GM23338 (cell line): ENCODE measurements around the gene HIVEP1. TPM values are rescaled to one million over a fixed set of nuclear protein-coding genes. Genes with fewer than 3 reads are reported as not detected.

Source experiments
- ATAC-seq: fragments of 200-7000 bp; cut with Tn5 transposase; 3 replicates; pipeline ENCODE4 v1.9.1; 2020
- DNase-seq: peaks from one replicate; pipeline ENCODE4 v3.0.0-alpha.2; 2015; ENCODE audit warnings: low spot score
- H2AFZ ChIP-seq: fragments of 200-600 bp; sonication (generic); 2 replicates; pipeline ENCODE4 v1.8.0; 2016; ENCODE audit warnings: antibody characterized with exemption, mild to moderate bottlenecking, moderate library complexity
- H3F3A ChIP-seq: fragments of 200-600 bp; sonication (generic); replicated peaks from 2 replicates; pipeline ENCODE4 v1.8.0; 2017; ENCODE audit warnings: antibody characterized with exemption, mixed run types, low read depth
- H3K27ac ChIP-seq: fragments of 200-600 bp; sonication (generic); 2 replicates; pipeline ENCODE4 v1.6.1; 2016; ENCODE audit warnings: low read depth
- H3K27me3 ChIP-seq: fragments of 200-600 bp; sonication (generic); 2 replicates; pipeline ENCODE4 v1.8.0; 2016; ENCODE audit warnings: mild to moderate bottlenecking, mixed run types, moderate library complexity; ENCODE audit not compliant: insufficient read depth
- H3K36me3 ChIP-seq: fragments of 200-600 bp; sonication (generic); 2 replicates; pipeline ENCODE4 v1.8.0; 2016; ENCODE audit warnings: mild to moderate bottlenecking; ENCODE audit not compliant: insufficient read depth
- H3K4me1 ChIP-seq: fragments of 200-600 bp; sonication (generic); 2 replicates; pipeline ENCODE4 v1.8.0; 2016; ENCODE audit warnings: mild to moderate bottlenecking, moderate library complexity; ENCODE audit not compliant: insufficient read depth
- H3K4me2 ChIP-seq: fragments of 200-600 bp; sonication (generic); 2 replicates; pipeline ENCODE4 v1.7.1; 2017; ENCODE audit warnings: mixed run types
- H3K4me3 ChIP-seq: fragments of 200-600 bp; sonication (generic); 2 replicates; pipeline ENCODE4 v1.6.1; 2016; ENCODE audit warnings: mixed run types
- H3K79me2 ChIP-seq: fragments of 200-600 bp; sonication (generic); replicated peaks from 2 replicates; pipeline ENCODE4 v1.8.0; 2017; ENCODE audit warnings: mild to moderate bottlenecking; ENCODE audit not compliant: insufficient read depth
- H3K9me2 ChIP-seq: fragments of 200-600 bp; sonication (generic); 2 replicates; pipeline ENCODE4 v1.8.0; 2017; ENCODE audit not compliant: insufficient read depth
- H4K20me1 ChIP-seq: fragments of 200-600 bp; sonication (generic); replicated peaks from 2 replicates; pipeline ENCODE4 v1.8.0; 2017; ENCODE audit warnings: mild to moderate bottlenecking; ENCODE audit not compliant: insufficient read depth
- H3K27ac Mint-ChIP-seq: 2 replicates; pipeline ENCODE4 v1.8.0; 2020; ENCODE audit warnings: inconsistent platforms, mild to moderate bottlenecking, moderate library complexity, mixed read lengths
- H3K27me3 Mint-ChIP-seq: 3 replicates; pipeline ENCODE4 v1.8.0; 2022; ENCODE audit warnings: low read depth, mild to moderate bottlenecking, moderate library complexity, mixed read lengths, inconsistent platforms; ENCODE audit not compliant: insufficient read depth, poor library complexity
- H3K36me3 Mint-ChIP-seq: 3 replicates; pipeline ENCODE4 v1.8.0; 2021; ENCODE audit warnings: low read depth, mild to moderate bottlenecking, inconsistent platforms, moderate library complexity, mixed read lengths
- H3K4me1 Mint-ChIP-seq: 3 replicates; pipeline ENCODE4 v1.8.0; 2020; ENCODE audit warnings: mild to moderate bottlenecking, inconsistent platforms, mixed read lengths
- H3K4me3 Mint-ChIP-seq: 3 replicates; pipeline ENCODE4 v1.8.0; 2021; ENCODE audit warnings: moderate library complexity, mild to moderate bottlenecking, inconsistent platforms, mixed read lengths
- H3K9me3 Mint-ChIP-seq: 3 replicates; pipeline ENCODE4 v1.8.0; 2020; ENCODE audit warnings: moderate library complexity, mild to moderate bottlenecking, inconsistent platforms, mixed read lengths
- CTCF ChIP-seq, 2 experiments: fragments of 200-600 bp in 1 of 2; sonication (generic) in 1 of 2; conservative IDR thresholded peaks; 2 replicates each; pipeline versions ENCODE4 v1.5.1 to v1.6.1; 2016 to 2017; ENCODE audit warnings: antibody characterized with exemption in 2 of 2, low read depth in 2 of 2, mild to moderate bottlenecking in 2 of 2, moderate library complexity in 1 of 2
- ETS1 ChIP-seq: IDR thresholded peaks from 2 replicates; pipeline ENCODE4 v1.6.1; 2016; ENCODE audit warnings: antibody characterized with exemption
- EZH2phosphoT487 ChIP-seq: fragments of 200-600 bp; sonication (generic); IDR thresholded peaks from one replicate; pipeline ENCODE4 v1.8.1; 2018; ENCODE audit warnings: antibody characterized with exemption; ENCODE audit not compliant: unreplicated experiment
- JUNB ChIP-seq: IDR thresholded peaks from one replicate; pipeline ENCODE4 v1.6.1; 2016; ENCODE audit warnings: antibody characterized with exemption; ENCODE audit not compliant: unreplicated experiment
- NANOG ChIP-seq: IDR thresholded peaks from 2 replicates; pipeline ENCODE4 v1.6.1; 2016; ENCODE audit warnings: antibody characterized with exemption, borderline replicate concordance
- POLR2AphosphoS5 ChIP-seq: IDR thresholded peaks from 2 replicates; pipeline ENCODE4 v1.6.1; 2016; ENCODE audit warnings: antibody characterized with exemption, low read depth
- REST ChIP-seq: IDR thresholded peaks from one replicate; pipeline ENCODE4 v1.6.1; 2018; ENCODE audit warnings: antibody characterized with exemption; ENCODE audit not compliant: unreplicated experiment
- STAT1 ChIP-seq: IDR thresholded peaks from one replicate; pipeline ENCODE4 v1.6.1; 2016; ENCODE audit warnings: antibody characterized with exemption; ENCODE audit not compliant: unreplicated experiment
- ZNF331 ChIP-seq: fragments of 250-450 bp; sonication (Bioruptor Pico); IDR thresholded peaks from 2 replicates; pipeline ENCODE4 v1.5.0; 2020; ENCODE audit warnings: low read depth, mild to moderate bottlenecking, moderate library complexity
- ZNF462 ChIP-seq: fragments of 250-450 bp; sonication (Bioruptor Pico); IDR thresholded peaks from 2 replicates; pipeline ENCODE4 v1.5.0; 2020; ENCODE audit warnings: mild to moderate bottlenecking, moderate library complexity
- polyA plus RNA-seq: library from polyadenylated mRNA; unstranded; fragments of >200 nt; fragmentation: Nextera tagmentation; extraction: Ambion mirVana; gene quantifications from 2 replicates; pipeline ENCODE4 v1.2.1, GENCODE V29; 2016
- total RNA-seq: library from RNA; depleted of rRNA; stranded (reverse); fragments of >200 nt; shearing (Covaris generic); gene quantifications from 2 replicates; pipeline ENCODE4 v1.2.3, GENCODE V29; 2014

HIVEP1 gene
- total and polyA plus RNA-seq, 2 experiments from 2014 or later = 10.1 to 21.7 TPM

GRCh38 chr6:11999246-11999645 is 12.9 kb upstream of the HIVEP1 start (continued):
- no peak for TF ChIP-seq ETS1

GRCh38 chr6:12000174-12000573 is 11.9 kb upstream of the HIVEP1 start:
- Histone ChIP-seq H3K79me2 (no peaks in the 10 kb centered on the region), H3K4me3 (no peak overlapping the region), H3K27ac (no peak overlapping the region), H4K20me1 (no peaks in the 10 kb centered on the region), H3K4me2 (no peak overlapping the region), H3K4me1 (no peaks in the 10 kb centered on the region), H3K27me3 (no peaks in the 10 kb centered on the region), H3F3A (no peaks in the 10 kb centered on the region), H2AFZ (no peak overlapping the region), H3K9me2 (no peaks in the 10 kb centered on the region), H3K36me3 (no peaks in the 10 kb centered on the region)
- no peak for DNase-seq
- Mint-ChIP-seq H3K27me3 (peaks cover 1% of the 10 kb centered on the region), H3K27ac (no peak overlapping the region), H3K4me1 (peaks cover 15% of the 10 kb centered on the region), H3K4me3 (no peak overlapping the region), H3K36me3 (no peaks in the 10 kb centered on the region), H3K9me3 (no peaks in the 10 kb centered on the region)
- no peak for ATAC-seq
- no peak for TF ChIP-seq ZNF331
- no peak for TF ChIP-seq ETS1
- TF ChIP-seq STAT1 = no peak
- TF ChIP-seq REST = no peak
- no peak for TF ChIP-seq ZNF462 (CRISPR knock-in tag)
- no peak for TF ChIP-seq NANOG
- no peak for TF ChIP-seq CTCF (conservative IDR thresholded peaks at IDR 0.05; ENCODE audit: low read depth in 2 of 2)
- no peak for TF ChIP-seq EZH2phosphoT487
- TF ChIP-seq POLR2AphosphoS5 = no peak
- no peak for TF ChIP-seq JUNB
